ENCODE measurements around the gene BEND3. TPM values are rescaled to one million over a fixed set of nuclear protein-coding genes. Genes with fewer than 3 reads are reported as not detected.

The BEND3 gene
- total and polyA plus RNA-seq, 2 of the 8 experiments (the other 6 are each of a cell fraction or from before 2014, with no cell fraction given): 25.2 to 38.8 TPM

DNA sequence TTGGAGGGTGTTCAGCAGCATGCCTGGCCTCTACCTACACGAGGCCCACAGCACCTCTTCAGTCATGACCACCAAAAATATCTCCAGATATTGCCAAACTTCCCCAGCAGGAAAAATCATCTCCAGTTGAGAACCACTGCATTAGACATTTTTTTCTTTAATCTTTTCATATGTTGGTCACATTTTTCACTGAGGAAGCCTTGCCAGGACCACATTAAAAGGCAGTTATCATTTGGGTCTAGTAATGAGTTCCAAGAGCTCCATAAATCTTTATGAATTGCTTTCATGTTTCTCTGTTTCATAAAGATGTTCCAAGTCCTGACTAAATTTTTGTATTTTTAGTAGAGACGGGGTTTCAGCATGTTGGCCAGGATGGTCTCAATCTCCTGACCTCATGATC, 58.5 kb downstream of the BEND3 start (continued):
- no peak for TF ChIP-seq TAF1 (IDR thresholded peaks at IDR 0.05; ENCODE audit: low read depth, low read length)
- TF ChIP-seq SUZ12 (IDR thresholded peaks at IDR 0.05; ENCODE audit: low read length): no peak
- TF ChIP-seq RFX5 (IDR thresholded peaks at IDR 0.05; ENCODE audit: borderline replicate concordance, low read depth, low read length): no peak
